Epithelial cell of esophagus (primary cell): ENCODE data around the gene TCF7L2.

Experiments used
- DNase-seq: peaks from one replicate; pipeline ENCODE4 v3.0.0; 2010; ENCODE audit warnings: low read depth
- H3K4me3 ChIP-seq: 2 replicates; pipeline ENCODE4 v1.5.1; 2011; ENCODE audit warnings: mild to moderate bottlenecking, low read length, control low read depth
- CTCF ChIP-seq: IDR thresholded peaks from 2 replicates; pipeline ENCODE4 v1.5.1; 2011; ENCODE audit warnings: low read depth, mild to moderate bottlenecking, low read length, control low read depth, inconsistent platforms; ENCODE audit not compliant: insufficient read depth; ENCODE audit errors: missing control alignments

Gene TCF7L2

DNA sequence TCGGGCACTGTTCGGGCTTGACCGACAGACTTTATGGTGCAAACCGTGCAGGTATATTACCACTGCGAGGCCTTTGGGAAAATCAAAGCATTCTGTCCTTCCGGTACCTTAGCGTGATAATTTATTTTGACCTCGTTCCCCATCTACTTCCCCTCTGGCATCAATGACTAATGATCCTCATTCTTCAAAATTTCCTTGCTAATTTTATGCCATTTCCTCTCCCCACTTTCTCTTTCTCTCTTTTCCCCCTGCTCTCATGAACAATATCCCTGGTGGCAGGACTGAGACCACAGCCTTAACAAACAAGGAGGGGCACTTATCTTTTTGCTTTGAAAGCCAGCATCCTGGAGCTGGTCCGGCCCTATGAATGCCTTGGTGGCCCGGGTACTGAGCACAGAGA, 210.6 kb downstream of the TCF7L2 start:
- TF ChIP-seq CTCF: no peak
- DNase-seq: no peak
- no peak overlapping the region for H3K4me3 ChIP-seq

DNA sequence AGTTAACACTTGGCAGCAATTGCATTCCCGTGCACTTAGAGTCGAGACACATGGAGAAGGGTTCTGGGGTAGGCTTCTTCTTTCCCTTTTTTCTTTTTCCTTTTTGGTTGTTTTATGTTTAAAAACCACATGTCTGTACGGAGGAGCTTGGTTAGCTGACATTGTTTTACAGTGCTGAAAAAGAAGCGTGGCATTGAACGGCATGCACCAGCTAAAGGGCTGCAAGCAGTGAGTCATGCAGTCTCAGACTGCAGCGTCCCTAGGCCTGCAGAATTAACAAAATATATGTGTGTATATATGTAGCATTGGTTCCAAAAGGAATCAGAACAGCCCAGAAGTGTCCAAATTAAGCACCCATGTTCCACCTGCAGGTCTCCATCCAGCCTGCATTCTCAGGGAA, 211.0 kb downstream of the TCF7L2 start:
- no peak for TF ChIP-seq CTCF
- no peak for DNase-seq
- H3K4me3 ChIP-seq: no peak overlapping the region

- DNase-seq: no peak
- no peak for TF ChIP-seq CTCF
- no peak overlapping the region for H3K4me3 ChIP-seq
These were observed 212.9 kb downstream of the TCF7L2 start for GRCh38 chr10:113162960-113163359.

GRCh38 chr10:113165673-113166072, 215.6 kb downstream of the TCF7L2 start:
- no peak for DNase-seq
- no peak for TF ChIP-seq CTCF
- H3K4me3 ChIP-seq: no peak overlapping the region

GRCh38 chr10:113167702-113168101, 217.7 kb downstream of the TCF7L2 start:
- H3K4me3 ChIP-seq: no peak overlapping the region
- DNase-seq: no peak
- TF ChIP-seq CTCF: no peak

GRCh38 chr10:113168584-113168983, 218.5 kb downstream of the TCF7L2 start:
- H3K4me3 ChIP-seq: no peak overlapping the region
- TF ChIP-seq CTCF: no peak
- no peak for DNase-seq

GRCh38 chr10:113169111-113169510, 219.1 kb downstream of the TCF7L2 start:
- no peak for TF ChIP-seq CTCF
- no peak overlapping the region for H3K4me3 ChIP-seq
- DNase-seq: no peak
